Measurements from ENCODE around the gene WASL. TPM values are rescaled to one million over a fixed set of nuclear protein-coding genes. Genes with fewer than 3 reads are reported as not detected.
A peak's percentile ranks its signal among the peaks of the same experiment; 100 is the strongest.
"Not testable (repeated sequence)": the region's sequence is repeated elsewhere in the genome, so short reads cannot be mapped to it uniquely, and the experiment has no call there.

Gene WASL
- total RNA-seq, 1 donor from 2014 or later: 34.2 TPM

GRCh38 chr7:123727071-123727837 is 21.5 kb downstream of the WASL start:
- H3K4me1 Mint-ChIP-seq (ENCODE audit: low read depth): peaks cover 53% of the 10 kb centered on the region
- H3K36me3 Mint-ChIP-seq (ENCODE audit: low read depth): no peaks in the 10 kb centered on the region
- no peaks in the 10 kb centered on the region for H3K27me3 Mint-ChIP-seq (ENCODE audit: low read depth)
- TF ChIP-seq, protein P1, sequence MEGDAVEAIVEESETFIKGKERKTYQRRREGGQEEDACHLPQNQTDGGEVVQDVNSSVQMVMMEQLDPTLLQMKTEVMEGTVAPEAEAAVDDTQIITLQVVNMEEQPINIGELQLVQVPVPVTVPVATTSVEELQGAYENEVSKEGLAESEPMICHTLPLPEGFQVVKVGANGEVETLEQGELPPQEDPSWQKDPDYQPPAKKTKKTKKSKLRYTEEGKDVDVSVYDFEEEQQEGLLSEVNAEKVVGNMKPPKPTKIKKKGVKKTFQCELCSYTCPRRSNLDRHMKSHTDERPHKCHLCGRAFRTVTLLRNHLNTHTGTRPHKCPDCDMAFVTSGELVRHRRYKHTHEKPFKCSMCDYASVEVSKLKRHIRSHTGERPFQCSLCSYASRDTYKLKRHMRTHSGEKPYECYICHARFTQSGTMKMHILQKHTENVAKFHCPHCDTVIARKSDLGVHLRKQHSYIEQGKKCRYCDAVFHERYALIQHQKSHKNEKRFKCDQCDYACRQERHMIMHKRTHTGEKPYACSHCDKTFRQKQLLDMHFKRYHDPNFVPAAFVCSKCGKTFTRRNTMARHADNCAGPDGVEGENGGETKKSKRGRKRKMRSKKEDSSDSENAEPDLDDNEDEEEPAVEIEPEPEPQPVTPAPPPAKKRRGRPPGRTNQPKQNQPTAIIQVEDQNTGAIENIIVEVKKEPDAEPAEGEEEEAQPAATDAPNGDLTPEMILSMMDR (IDR thresholded peaks at IDR 0.05): no peak
- H3K27ac Mint-ChIP-seq (ENCODE audit: unreplicated experiment): peak overlapping the region; percentile 67
- no peak for DNase-seq (ENCODE audit: low spot score)
- peaks cover 7% of the 10 kb centered on the region for H3K9me3 Mint-ChIP-seq (ENCODE audit: low read depth)
- H3K4me3 Mint-ChIP-seq (ENCODE audit: unreplicated experiment): no peak overlapping the region

- peaks cover 54% of the 10 kb centered on the region for H3K4me1 Mint-ChIP-seq (ENCODE audit: low read depth)
- no peak overlapping the region for H3K4me3 Mint-ChIP-seq (ENCODE audit: unreplicated experiment)
- peak overlapping the region; percentile 50 for H3K27ac Mint-ChIP-seq (ENCODE audit: unreplicated experiment)
- no peaks in the 10 kb centered on the region for H3K36me3 Mint-ChIP-seq (ENCODE audit: low read depth)
- no peaks in the 10 kb centered on the region for H3K9me3 Mint-ChIP-seq (ENCODE audit: low read depth)
- TF ChIP-seq, protein P1 (IDR thresholded peaks at IDR 0.05): no peak
- H3K27me3 Mint-ChIP-seq (ENCODE audit: low read depth): no peaks in the 10 kb centered on the region
- DNase-seq (ENCODE audit: low spot score): no peak
These were observed 23.1 kb downstream of the WASL start for GRCh38 chr7:123725586-123726171.

DNA sequence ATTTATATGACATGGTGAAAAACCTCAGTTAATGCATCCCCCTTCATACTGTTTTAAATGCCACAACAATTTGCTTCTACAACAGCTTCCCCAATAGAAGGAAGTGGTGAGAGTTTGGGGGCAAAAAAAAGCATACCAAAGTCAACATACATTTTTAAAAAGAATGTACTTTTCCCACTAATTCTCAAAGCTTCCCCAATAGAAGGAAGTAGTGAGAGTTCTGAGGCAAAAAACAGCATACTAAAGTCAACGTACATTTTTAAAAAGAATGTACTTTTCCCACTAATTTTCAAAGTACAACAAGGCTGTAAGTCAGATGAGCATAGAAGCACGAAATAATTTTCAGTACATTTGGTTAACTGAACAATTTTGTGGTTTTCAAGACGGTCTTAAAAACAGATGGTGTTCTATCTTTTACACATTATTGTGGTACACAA is 24.0 kb downstream of the WASL start:
- peak overlapping the region; percentile 30 for H3K27ac Mint-ChIP-seq (ENCODE audit: unreplicated experiment)
- no peak for DNase-seq (ENCODE audit: low spot score)
- H3K4me1 Mint-ChIP-seq (ENCODE audit: low read depth): peaks cover 57% of the 10 kb centered on the region
- H3K4me3 Mint-ChIP-seq (ENCODE audit: unreplicated experiment): no peak overlapping the region
- no peaks in the 10 kb centered on the region for H3K9me3 Mint-ChIP-seq (ENCODE audit: low read depth)
- TF ChIP-seq, protein P1 (IDR thresholded peaks at IDR 0.05): no peak
- H3K36me3 Mint-ChIP-seq (ENCODE audit: low read depth): no peaks in the 10 kb centered on the region
- no peaks in the 10 kb centered on the region for H3K27me3 Mint-ChIP-seq (ENCODE audit: low read depth)

DNA sequence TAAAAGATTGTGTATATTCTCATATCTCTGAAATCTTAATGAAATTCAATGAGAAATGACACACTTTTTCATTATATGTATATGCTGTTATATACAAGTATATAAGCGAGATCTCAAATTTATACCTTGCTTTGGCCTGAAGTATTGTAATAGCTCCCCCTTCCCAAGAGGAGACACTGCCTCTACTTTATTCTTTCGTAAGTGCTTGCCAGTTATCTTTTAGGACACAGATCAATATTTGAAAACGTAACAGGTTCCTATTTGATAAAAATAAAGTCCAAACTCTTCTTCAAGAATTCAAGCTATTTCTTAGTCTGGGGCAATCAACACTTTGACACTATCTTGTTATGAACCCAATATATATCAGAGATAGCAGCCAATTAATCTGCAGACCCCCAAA is 24.9 kb downstream of the WASL start:
- TF ChIP-seq, protein P1 (IDR thresholded peaks at IDR 0.05): no peak
- H3K9me3 Mint-ChIP-seq (ENCODE audit: low read depth): no peaks in the 10 kb centered on the region
- H3K36me3 Mint-ChIP-seq (ENCODE audit: low read depth): no peaks in the 10 kb centered on the region
- DNase-seq (ENCODE audit: low spot score): no peak
- H3K4me1 Mint-ChIP-seq (ENCODE audit: low read depth): peaks cover 57% of the 10 kb centered on the region
- no peak overlapping the region for H3K4me3 Mint-ChIP-seq (ENCODE audit: unreplicated experiment)
- no peak overlapping the region for H3K27ac Mint-ChIP-seq (ENCODE audit: unreplicated experiment)
- no peaks in the 10 kb centered on the region for H3K27me3 Mint-ChIP-seq (ENCODE audit: low read depth)

DNA sequence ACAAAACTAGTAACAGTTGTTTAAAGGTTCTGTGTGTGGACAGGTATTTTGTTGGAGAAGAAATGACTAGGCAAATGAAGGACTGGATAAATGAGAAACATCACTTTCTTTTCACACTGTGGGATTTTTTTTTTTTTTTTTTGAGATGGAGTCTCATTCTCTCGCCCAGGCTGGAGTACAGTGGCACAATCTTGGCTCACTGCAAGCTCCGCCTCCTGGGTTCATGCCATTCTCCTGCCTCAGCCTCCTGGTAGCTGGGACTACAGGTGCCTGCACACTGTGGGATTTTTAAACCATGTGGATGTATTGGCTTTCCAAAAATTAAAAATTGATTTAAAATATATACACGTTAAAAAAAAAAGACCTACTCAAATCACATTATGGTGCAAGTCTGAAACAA is 28.3 kb downstream of the WASL start:
- H3K4me3 Mint-ChIP-seq (ENCODE audit: unreplicated experiment); H3K27ac Mint-ChIP-seq (ENCODE audit: unreplicated experiment); H3K36me3 Mint-ChIP-seq (ENCODE audit: low read depth); DNase-seq (ENCODE audit: low spot score); H3K9me3 Mint-ChIP-seq (ENCODE audit: low read depth); H3K27me3 Mint-ChIP-seq (ENCODE audit: low read depth): not testable (repeated sequence)
- peaks cover 32% of the 10 kb centered on the region for H3K4me1 Mint-ChIP-seq (ENCODE audit: low read depth)
